HEK293 (cell line): Measurements from ENCODE around the gene SNN.

ENCODE experiments used
- CTCF ChIA-PET: fragments of 350-600 bp; formaldehyde crosslinking; extraction: SDS; loops from one replicate; lab custom pipeline; 2021; ENCODE audit warnings: antibody characterized with exemption; lab: Yijun Ruan, JAX
- POLR2A ChIA-PET: fragments of 300-600 bp; formaldehyde crosslinking; extraction: SDS; loops from one replicate; lab custom pipeline; 2020; ENCODE audit warnings: antibody characterized with exemption, inconsistent platforms; lab: Yijun Ruan, JAX
- H3K27ac ChIP-seq: fragments of 200-500 bp; sonication (Bioruptor generic); 2 replicates; pipeline ENCODE4 v1.5.1; 2014; ENCODE audit warnings: low read depth, low read length, control low read depth, inconsistent platforms; ENCODE audit errors: extremely low read depth
- H3K36me3 ChIP-seq, 2 experiments: fragments of 200-500 bp in 1 of 2; sonication (Bioruptor generic) in 1 of 2; 1 replicate in 1 of 2; 2 replicates in 1 of 2; pipeline ENCODE4 v1.5.1; 2014 to 2017; ENCODE audit warnings: inconsistent platforms in 2 of 2, low read length in 2 of 2; ENCODE audit not compliant: control insufficient read depth in 2 of 2, insufficient read depth in 1 of 2
- H3K4me1 ChIP-seq: fragments of 200-500 bp; sonication (Bioruptor generic); 2 replicates; pipeline ENCODE4 v1.5.1; 2014; ENCODE audit warnings: mild to moderate bottlenecking, low read length, inconsistent platforms; ENCODE audit not compliant: control insufficient read depth, insufficient read depth
- H3K4me3 ChIP-seq: 2 replicates; pipeline ENCODE4 v1.5.1; 2011; ENCODE audit warnings: low read depth, mild to moderate bottlenecking, control low read depth, low read length, moderate library complexity
- H3K9me3 ChIP-seq: fragments of 200-500 bp; sonication (Bioruptor generic); 2 replicates; pipeline ENCODE4 v1.5.1; 2014; ENCODE audit warnings: low read depth, low read length, inconsistent platforms; ENCODE audit not compliant: control insufficient read depth, insufficient read depth
- ATF2 ChIP-seq: fragments of 450-650 bp; formaldehyde crosslinking; IDR thresholded peaks from 2 replicates; pipeline ENCODE4 v1.5.1; 2016; ENCODE audit warnings: missing biosample characterization, missing genetic modification characterization, low read depth
- PRDM4 ChIP-seq: fragments of 450-650 bp; formaldehyde crosslinking; IDR thresholded peaks from 2 replicates; pipeline ENCODE4 v1.5.1; 2017; ENCODE audit warnings: missing biosample characterization, missing genetic modification characterization
- SALL2 ChIP-seq: fragments of 450-650 bp; formaldehyde crosslinking; IDR thresholded peaks from 2 replicates; pipeline ENCODE4 v1.5.0; 2017; ENCODE audit warnings: missing biosample characterization, mild to moderate bottlenecking, missing genetic modification characterization, borderline replicate concordance
- SCRT1 ChIP-seq: fragments of 450-650 bp; formaldehyde crosslinking; IDR thresholded peaks from 2 replicates; pipeline ENCODE4 v1.5.1; 2016; ENCODE audit warnings: missing biosample characterization, missing genetic modification characterization, borderline replicate concordance
- SCRT2 ChIP-seq: fragments of 450-650 bp; formaldehyde crosslinking; IDR thresholded peaks from 2 replicates; pipeline ENCODE4 v1.5.1; 2016; ENCODE audit warnings: missing biosample characterization, missing genetic modification characterization
- SP7 ChIP-seq: fragments of 450-650 bp; formaldehyde crosslinking; IDR thresholded peaks from 2 replicates; pipeline ENCODE4 v1.5.1; 2016; ENCODE audit warnings: missing biosample characterization, missing genetic modification characterization
- TCF7L2 ChIP-seq: IDR thresholded peaks from 2 replicates; pipeline ENCODE4 v1.6.1; 2011; ENCODE audit warnings: low read depth, mild to moderate bottlenecking, inconsistent platforms, low read length, moderate library complexity, borderline replicate concordance
- TSHZ1 ChIP-seq: fragments of 450-650 bp; formaldehyde crosslinking; IDR thresholded peaks from 2 replicates; pipeline ENCODE4 v1.5.1; 2016; ENCODE audit warnings: missing biosample characterization, missing genetic modification characterization, borderline replicate concordance
- YY2 ChIP-seq: fragments of 450-650 bp; formaldehyde crosslinking; IDR thresholded peaks from 2 replicates; pipeline ENCODE4 v1.5.1; 2016; ENCODE audit warnings: missing biosample characterization, missing genetic modification characterization
- ZFP41 ChIP-seq: fragments of 450-650 bp; formaldehyde crosslinking; IDR thresholded peaks from 2 replicates; pipeline ENCODE4 v1.5.1; 2016; ENCODE audit warnings: missing biosample characterization, missing genetic modification characterization, borderline replicate concordance
- ZNF155 ChIP-seq: fragments of 450-650 bp; formaldehyde crosslinking; IDR thresholded peaks from 2 replicates; pipeline ENCODE4 v1.5.1; 2016; ENCODE audit warnings: missing biosample characterization, missing genetic modification characterization
- ZNF184 ChIP-seq: fragments of 450-650 bp; IDR thresholded peaks from 2 replicates; pipeline ENCODE4 v1.5.1; 2018; ENCODE audit warnings: missing biosample characterization, mild to moderate bottlenecking, missing genetic modification characterization
- ZNF26 ChIP-seq: fragments of 450-650 bp; formaldehyde crosslinking; IDR thresholded peaks from 2 replicates; pipeline ENCODE4 v1.5.1; 2016; ENCODE audit warnings: missing biosample characterization, missing genetic modification characterization
- ZNF514 ChIP-seq: fragments of 450-650 bp; formaldehyde crosslinking; IDR thresholded peaks from 2 replicates; pipeline ENCODE4 v1.5.1; 2016; ENCODE audit warnings: missing biosample characterization, missing genetic modification characterization
- ZNF623 ChIP-seq: fragments of 450-650 bp; formaldehyde crosslinking; IDR thresholded peaks from 2 replicates; pipeline ENCODE4 v1.5.1; 2016; ENCODE audit warnings: missing biosample characterization, missing genetic modification characterization
- ZNF654 ChIP-seq: fragments of 450-650 bp; formaldehyde crosslinking; IDR thresholded peaks from 2 replicates; pipeline ENCODE4 v1.5.1; 2016; ENCODE audit warnings: low read depth, missing biosample characterization, missing genetic modification characterization
- ZNF701 ChIP-seq: fragments of 450-650 bp; formaldehyde crosslinking; IDR thresholded peaks from 2 replicates; pipeline ENCODE4 v1.5.1; 2016; ENCODE audit warnings: missing biosample characterization, missing genetic modification characterization
- ZNF707 ChIP-seq: fragments of 450-650 bp; formaldehyde crosslinking; IDR thresholded peaks from 2 replicates; pipeline ENCODE4 v1.5.1; 2016; ENCODE audit warnings: missing biosample characterization, missing genetic modification characterization
- ZNF837 ChIP-seq: fragments of 450-650 bp; formaldehyde crosslinking; IDR thresholded peaks from 2 replicates; pipeline ENCODE4 v1.5.1; 2016; ENCODE audit warnings: missing biosample characterization, missing genetic modification characterization
- ZSCAN5A ChIP-seq: fragments of 450-650 bp; formaldehyde crosslinking; IDR thresholded peaks from 2 replicates; pipeline ENCODE4 v1.5.1; 2016; ENCODE audit warnings: missing biosample characterization, missing genetic modification characterization

The SNN gene

GRCh38 chr16:11711662-11712061, 43.4 kb downstream of the SNN start:
- Histone ChIP-seq H3K36me3 (peaks cover 15 to 50% of the 10 kb centered on the region in 2 experiments; a peak in 2 of 3 replicates), H3K27ac (no peak overlapping the region), H3K9me3 (no peaks in the 10 kb centered on the region), H3K4me1 (no peaks in the 10 kb centered on the region), H3K4me3 (no peak overlapping the region)
- CTCF ChIA-PET = interaction anchor here (0.6 to 5.0 kb wide), 6 partner anchors 12 to 757 kb away, joined by 3 to 26 read pairs (median 4); partner anchors contain the start of gene ZC3H7A
- POLR2A ChIA-PET = no interaction called here
- TF ChIP-seq SCRT2 (tag by site-specific recombination) (no peak), ZNF155 (no peak), TCF7L2 (no peak), ZFP41 (tag by site-specific recombination) (no peak), YY2 (tag by site-specific recombination) (no peak), ZNF184 (no peak), ZNF707 (tag by site-specific recombination) (no peak), ZNF654 (no peak), ZNF701 (tag by site-specific recombination) (no peak), ZSCAN5A (tag by site-specific recombination) (no peak), ZNF837 (tag by site-specific recombination) (no peak)

- peak; percentile 76 for TF ChIP-seq SCRT1 (tag by site-specific recombination)
- TF ChIP-seq PRDM4 (tag by site-specific recombination) = no peak
- peak; percentile 88 for TF ChIP-seq SCRT2 (tag by site-specific recombination)
- TF ChIP-seq ZNF514 = no peak
- no peak for TF ChIP-seq ZNF623 (tag by site-specific recombination)
- Histone ChIP-seq H3K4me1 (no peaks in the 10 kb centered on the region), H3K9me3 (no peaks in the 10 kb centered on the region), H3K4me3 (no peak overlapping the region), H3K27ac (no peak overlapping the region), H3K36me3 (peaks cover 15 to 50% of the 10 kb centered on the region in 2 experiments; a peak in 2 of 3 replicates)
- CTCF ChIA-PET = interaction anchor here (0.6 to 5.0 kb wide), 8 partner anchors 11 to 757 kb away, joined by 3 to 26 read pairs (median 3); partner anchors contain the start of gene SNN
- POLR2A ChIA-PET = no interaction called here
Observed at GRCh38 chr16:11712122-11712521, 43.9 kb downstream of the SNN start.

GRCh38 chr16:11715246-11715947, 47.1 kb downstream of the SNN start:
- ChIA-PET POLR2A (interaction anchor here (0.7 kb wide), 1 partner anchor 131 kb away, joined by 4 read pairs; no protein-coding TSS in a partner anchor), CTCF (interaction anchor here (0.6 to 5.0 kb wide), 24 partner anchors 7 to 752 kb away, joined by 3 to 32 read pairs (median 4); no protein-coding TSS in a partner anchor)
- Histone ChIP-seq H3K9me3 (no peaks in the 10 kb centered on the region), H3K27ac (no peak overlapping the region), H3K36me3 (peaks cover 22 to 42% of the 10 kb centered on the region in 2 experiments), H3K4me3 (no peak overlapping the region), H3K4me1 (no peaks in the 10 kb centered on the region)
- TF ChIP-seq SALL2 (tag by site-specific recombination) (no peak), SP7 (no peak), ATF2 (peak; percentile 57), ZNF26 (tag by site-specific recombination) (no peak), TSHZ1 (tag by site-specific recombination) (no peak)
- TF ChIP-seq, all 188 proteins: peak for 1
